Measurements from ENCODE around the gene MAP2K4.
A peak's percentile ranks its signal among the peaks of the same experiment; 100 is the strongest.

The MAP2K4 gene

GRCh38 chr17:12078791-12079190 is 58.1 kb downstream of the MAP2K4 start:
- no peak overlapping the region for H3K27ac ChIP-seq
- no peak overlapping the region for H3K4me3 ChIP-seq

GRCh38 chr17:12081720-12082119 is 61.0 kb downstream of the MAP2K4 start:
- Histone ChIP-seq H3K27ac (no peak overlapping the region), H3K4me3 (no peak overlapping the region)

GRCh38 chr17:12085076-12085949 is 64.6 kb downstream of the MAP2K4 start:
- H3K27ac ChIP-seq: no peak overlapping the region

GRCh38 chr17:12088035-12088434 is 67.4 kb downstream of the MAP2K4 start:
- H3K27ac ChIP-seq: no peak overlapping the region
- H3K4me3 ChIP-seq: no peak overlapping the region

More at GRCh38 chr17:12085076-12085949, 64.6 kb downstream of the MAP2K4 start:
- no peak overlapping the region for H3K4me3 ChIP-seq

GRCh38 chr17:12089809-12090384 is 69.2 kb downstream of the MAP2K4 start:
- H3K27ac ChIP-seq: no peak overlapping the region
- no peak overlapping the region for H3K4me3 ChIP-seq

- H3K27ac ChIP-seq: no peak overlapping the region
Observed at GRCh38 chr17:12094336-12094735, 73.7 kb downstream of the MAP2K4 start.

GRCh38 chr17:12095522-12095921 is 74.8 kb downstream of the MAP2K4 start:
- H3K27ac ChIP-seq: no peak overlapping the region
- H3K4me3 ChIP-seq: no peak overlapping the region

More at GRCh38 chr17:12094336-12094735, 73.7 kb downstream of the MAP2K4 start:
- no peak overlapping the region for H3K4me3 ChIP-seq

GRCh38 chr17:12097326-12097725 is 76.6 kb downstream of the MAP2K4 start:
- Histone ChIP-seq H3K27ac (no peak overlapping the region), H3K4me3 (no peak overlapping the region)

GRCh38 chr17:12098568-12098967 is 77.9 kb downstream of the MAP2K4 start:
- Histone ChIP-seq H3K4me3 (no peak overlapping the region), H3K27ac (no peak overlapping the region)

- H3K27ac ChIP-seq: no peak overlapping the region
- no peak overlapping the region for H3K4me3 ChIP-seq
Observed at GRCh38 chr17:12099412-12099811, 78.7 kb downstream of the MAP2K4 start.

GRCh38 chr17:12104831-12105230 is 84.2 kb downstream of the MAP2K4 start:
- Histone ChIP-seq H3K4me3 (no peak overlapping the region), H3K27ac (no peak overlapping the region)

GRCh38 chr17:12107905-12108304 is 87.2 kb downstream of the MAP2K4 start:
- H3K27ac ChIP-seq: no peak overlapping the region
- no peak overlapping the region for H3K4me3 ChIP-seq

GRCh38 chr17:12110906-12111305 is 90.2 kb downstream of the MAP2K4 start:
- H3K4me3 ChIP-seq: no peak overlapping the region
- no peak overlapping the region for H3K27ac ChIP-seq

GRCh38 chr17:12113156-12113555 is 92.5 kb downstream of the MAP2K4 start:
- Histone ChIP-seq H3K27ac (no peak overlapping the region), H3K4me3 (no peak overlapping the region)

GRCh38 chr17:12114686-12115418 is 94.2 kb downstream of the MAP2K4 start:
- no peak overlapping the region for H3K27ac ChIP-seq

GRCh38 chr17:12116143-12116542 is 95.5 kb downstream of the MAP2K4 start:
- no peak overlapping the region for H3K4me3 ChIP-seq
- no peak overlapping the region for H3K27ac ChIP-seq

More at GRCh38 chr17:12114686-12115418, 94.2 kb downstream of the MAP2K4 start:
- H3K4me3 ChIP-seq: no peak overlapping the region

GRCh38 chr17:12118617-12119016 is 97.9 kb downstream of the MAP2K4 start:
- no peak overlapping the region for H3K27ac ChIP-seq
- no peak overlapping the region for H3K4me3 ChIP-seq

GRCh38 chr17:12122075-12122474 is 101.4 kb downstream of the MAP2K4 start:
- Histone ChIP-seq H3K4me3 (no peak overlapping the region), H3K27ac (peak overlapping the region in 1 of 21 experiments; percentile 16)

- H3K27ac ChIP-seq: no peak overlapping the region
- no peak overlapping the region for H3K4me3 ChIP-seq
Observed at GRCh38 chr17:12127177-12127576, 106.5 kb downstream of the MAP2K4 start.

GRCh38 chr17:12127667-12128066 is 107.0 kb downstream of the MAP2K4 start:
- H3K27ac ChIP-seq: no peak overlapping the region
- H3K4me3 ChIP-seq: no peak overlapping the region

- Histone ChIP-seq H3K27ac (no peak overlapping the region), H3K4me3 (no peak overlapping the region)
Observed at GRCh38 chr17:12128946-12129345, 108.3 kb downstream of the MAP2K4 start.
